Fibroblast of gingiva (primary cell): ENCODE results near the gene KRTAP1-3.
"Not testable (repeated sequence)": the region's sequence is repeated elsewhere in the genome, so short reads cannot be mapped to it uniquely, and the experiment has no call there.

Experiments
- DNase-seq: peaks from one replicate; pipeline ENCODE4 v3.0.0-alpha.2; 2011; ENCODE audit warnings: low read depth

Gene KRTAP1-3

DNA sequence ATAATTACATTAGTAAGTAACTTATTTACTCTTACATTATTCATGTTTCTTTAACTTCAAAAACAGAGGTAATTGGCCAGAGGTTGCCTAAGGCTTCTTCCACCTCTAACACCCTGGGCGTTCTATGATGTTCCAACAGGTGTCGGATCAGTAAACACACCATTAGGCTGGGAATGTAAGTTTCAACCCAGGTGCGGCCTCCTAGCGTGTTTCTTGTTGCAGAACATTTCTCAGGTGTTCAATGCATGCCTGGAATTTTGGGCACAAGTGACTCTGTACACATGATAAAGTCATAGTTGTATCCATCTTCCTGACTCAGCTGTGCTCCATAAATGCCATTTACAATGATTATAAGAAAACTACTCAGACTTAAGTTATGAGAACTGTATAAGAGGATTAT, 19.4 kb upstream of the KRTAP1-3 start:
- DNase-seq, result no peak

GRCh38 chr17:41052566-41052965, 17.9 kb upstream of the KRTAP1-3 start:
- no peak for DNase-seq

DNA sequence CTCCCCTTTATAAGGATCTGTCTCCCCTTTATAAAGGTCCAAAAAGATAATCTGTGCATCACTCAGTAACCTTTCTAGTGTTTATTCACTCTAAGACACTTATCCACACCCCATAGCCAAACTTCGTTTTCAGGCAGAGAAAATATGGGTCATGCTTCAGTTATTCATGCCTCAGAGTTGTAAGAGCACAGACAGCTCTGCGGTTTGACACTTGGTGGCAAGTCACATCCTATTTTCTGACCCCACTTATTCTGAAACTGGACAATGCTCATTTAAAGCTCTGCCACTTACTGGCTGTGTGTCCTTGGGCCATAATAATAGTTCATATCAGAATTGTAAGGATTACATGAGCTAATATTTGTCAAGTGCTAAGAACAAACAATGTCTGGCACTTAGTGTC, 14.4 kb upstream of the KRTAP1-3 start:
- DNase-seq, result peak; percentile 31

DNA sequence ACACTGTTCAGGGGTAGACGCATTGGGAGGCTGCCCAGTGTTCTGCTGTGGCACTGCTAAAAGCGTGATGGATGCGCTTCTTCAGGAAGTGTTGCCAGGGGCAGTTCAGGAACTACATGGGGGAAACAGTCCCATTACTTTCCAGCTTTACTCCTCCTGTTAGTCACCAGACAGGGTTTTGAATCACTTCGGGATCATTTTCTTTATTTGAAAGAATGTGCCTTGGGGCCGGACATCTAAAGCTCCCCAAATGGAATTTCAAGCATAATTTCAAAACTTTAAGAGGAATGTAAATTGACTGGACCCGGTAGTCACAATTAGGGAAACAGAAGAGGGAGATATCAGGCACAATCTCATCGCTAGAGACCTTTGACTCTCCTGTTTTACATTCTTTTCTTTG, 13.8 kb upstream of the KRTAP1-3 start:
- DNase-seq, result peak; percentile 41

GRCh38 chr17:41046735-41047465, 12.2 kb upstream of the KRTAP1-3 start, which contains the start of gene KRTAP2-1:
TSS of gene KRTAP2-1 (minus strand) at chr17:41047316. CDS start at chr17:41047267, 49 bp downstream.
- DNase-seq, result not testable (repeated sequence)

DNA sequence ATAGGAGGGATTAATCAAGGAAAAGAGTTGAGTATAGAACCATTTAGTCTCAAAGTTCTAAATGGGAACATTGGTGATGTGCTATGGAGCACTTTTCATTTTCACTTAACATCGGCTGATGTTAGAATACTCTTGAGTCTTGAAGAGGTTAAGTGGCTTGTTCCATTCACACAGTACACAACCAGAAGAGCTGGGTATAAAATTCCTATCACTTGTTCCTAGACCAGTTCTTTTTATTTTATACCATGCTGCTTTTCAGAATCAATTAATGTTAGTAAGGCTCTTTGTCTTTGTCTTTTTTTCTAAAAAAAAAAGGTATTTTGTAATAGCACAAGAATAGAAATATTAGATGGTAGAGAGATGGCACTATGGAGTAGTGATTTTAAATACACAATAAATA, 8.3 kb upstream of the KRTAP1-3 start:
- no peak for DNase-seq

- peak; percentile 10 for DNase-seq
Measured at GRCh38 chr17:41040783-41041571, 6.3 kb upstream of the KRTAP1-3 start, which contains the start of gene KRTAP1-1. TSS of gene KRTAP1-1 (minus strand) at chr17:41041450. CDS start at chr17:41041397, 53 bp downstream.

DNA sequence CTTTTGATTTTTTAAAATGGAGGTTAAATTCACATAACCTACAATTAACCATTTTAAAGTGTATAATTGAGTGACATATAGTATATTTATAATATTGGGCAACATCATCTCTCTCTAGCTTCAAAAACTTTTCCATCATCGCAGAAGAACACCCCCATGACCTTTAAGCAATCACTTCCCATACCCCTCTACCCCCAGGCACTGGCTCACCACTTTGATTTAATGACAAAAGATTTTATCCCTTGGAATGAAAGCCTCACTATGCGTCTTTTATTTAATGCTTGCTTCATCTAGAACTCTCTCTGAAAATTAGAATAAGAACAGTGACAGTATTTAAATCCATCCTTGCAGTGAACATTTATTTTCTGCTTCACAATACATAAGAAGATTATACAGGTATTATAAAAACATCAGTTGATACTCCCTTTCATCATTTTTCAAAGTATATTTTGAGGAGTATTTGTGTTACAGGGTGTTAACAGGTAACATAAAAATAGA, 3.2 kb upstream of the KRTAP1-3 start:
- no peak for DNase-seq

- DNase-seq, result no peak
Measured at GRCh38 chr17:41029633-41030245, 4.9 kb downstream of the KRTAP1-3 start, which contains the start of gene KRTAP1-4. TSS of gene KRTAP1-4 (minus strand) at chr17:41030195. CDS start at chr17:41030078, 117 bp downstream.

DNA sequence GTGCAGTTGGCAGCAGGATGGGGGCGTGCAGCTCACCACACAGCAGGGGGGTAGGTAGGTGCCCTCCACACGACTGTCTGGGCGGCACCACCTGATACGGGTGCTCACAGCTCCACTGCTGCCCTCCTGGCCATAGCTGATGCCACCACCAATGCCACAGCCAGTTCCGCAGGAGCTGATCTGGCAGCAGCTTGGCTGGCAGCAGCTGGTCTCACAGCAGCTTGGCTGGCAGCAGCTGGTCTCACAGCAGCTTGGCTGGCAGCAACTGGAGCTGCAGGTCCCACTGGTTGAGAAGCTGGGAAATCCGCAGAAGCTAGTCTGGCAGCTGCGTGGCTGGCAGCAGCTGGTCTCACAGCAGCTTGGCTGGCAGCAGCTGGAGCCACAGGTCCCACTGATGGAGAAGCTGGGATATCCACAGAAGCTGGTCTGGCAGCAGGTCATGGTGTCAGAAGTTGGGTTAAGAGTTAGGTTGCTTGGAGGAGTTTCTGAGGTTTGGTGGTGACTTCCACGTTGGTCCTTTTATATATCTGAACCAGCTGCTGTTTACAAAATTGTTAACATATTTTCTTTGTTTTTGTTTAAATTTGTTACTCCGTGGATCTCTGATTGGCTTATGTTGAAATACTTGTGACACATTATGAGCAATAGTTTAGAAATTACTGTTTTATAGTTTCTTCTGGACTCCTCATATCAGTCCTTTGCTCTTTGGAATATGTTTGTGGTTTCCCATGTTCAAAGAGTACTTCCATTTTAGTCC, 7.8 kb downstream of the KRTAP1-3 start, which contains the start of gene KRTAP1-5:
KRTAP1-5 (minus strand) TSS at position 494 of the 757 bp plus-strand sequence; CDS start at position 441, 53 bp downstream.
- DNase-seq, result peak; percentile 94

- DNase-seq, result no peak
Measured at GRCh38 chr17:41024697-41025096, 10.0 kb downstream of the KRTAP1-3 start.

DNA sequence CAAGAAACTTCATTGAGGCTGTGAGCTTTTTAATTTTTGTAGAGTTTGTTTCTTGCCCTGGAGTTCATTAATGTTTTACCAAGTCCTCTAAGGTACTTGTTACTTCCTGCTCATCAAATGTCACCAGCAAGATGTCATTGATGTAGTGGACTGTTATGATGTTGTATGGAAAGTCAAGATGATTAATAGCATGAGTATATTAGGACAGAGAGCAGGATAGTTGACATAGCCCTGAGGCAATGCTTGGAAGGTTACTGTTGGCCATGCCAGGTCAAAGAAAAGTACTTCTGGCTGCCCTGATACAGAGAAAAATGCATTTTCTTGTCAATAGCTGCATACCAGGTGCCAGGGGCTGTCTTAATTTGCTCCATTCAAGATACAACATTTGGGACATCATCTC, 14.3 kb downstream of the KRTAP1-3 start:
- DNase-seq, result no peak

GRCh38 chr17:41019415-41019814, 15.3 kb downstream of the KRTAP1-3 start:
- no peak for DNase-seq

DNA sequence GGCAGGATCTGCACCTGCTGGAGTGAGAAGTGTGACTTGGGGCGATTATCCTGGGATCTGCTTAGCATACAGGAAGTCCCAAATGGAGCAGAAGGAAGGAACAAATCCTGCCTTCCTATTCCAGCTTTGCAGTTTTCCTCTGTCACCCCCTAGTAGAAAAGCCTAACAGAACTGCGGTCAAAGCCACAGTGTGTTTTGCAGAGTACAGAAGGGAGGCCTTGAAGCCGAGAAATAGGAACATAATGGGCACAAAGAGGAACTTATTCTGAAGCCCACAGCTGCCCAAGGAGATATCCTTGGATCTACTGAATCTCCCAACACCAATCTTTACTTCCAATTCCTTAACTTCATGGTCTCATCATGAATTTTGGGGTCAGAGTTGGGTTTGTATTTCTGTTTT, 16.1 kb downstream of the KRTAP1-3 start:
- DNase-seq, result no peak

DNA sequence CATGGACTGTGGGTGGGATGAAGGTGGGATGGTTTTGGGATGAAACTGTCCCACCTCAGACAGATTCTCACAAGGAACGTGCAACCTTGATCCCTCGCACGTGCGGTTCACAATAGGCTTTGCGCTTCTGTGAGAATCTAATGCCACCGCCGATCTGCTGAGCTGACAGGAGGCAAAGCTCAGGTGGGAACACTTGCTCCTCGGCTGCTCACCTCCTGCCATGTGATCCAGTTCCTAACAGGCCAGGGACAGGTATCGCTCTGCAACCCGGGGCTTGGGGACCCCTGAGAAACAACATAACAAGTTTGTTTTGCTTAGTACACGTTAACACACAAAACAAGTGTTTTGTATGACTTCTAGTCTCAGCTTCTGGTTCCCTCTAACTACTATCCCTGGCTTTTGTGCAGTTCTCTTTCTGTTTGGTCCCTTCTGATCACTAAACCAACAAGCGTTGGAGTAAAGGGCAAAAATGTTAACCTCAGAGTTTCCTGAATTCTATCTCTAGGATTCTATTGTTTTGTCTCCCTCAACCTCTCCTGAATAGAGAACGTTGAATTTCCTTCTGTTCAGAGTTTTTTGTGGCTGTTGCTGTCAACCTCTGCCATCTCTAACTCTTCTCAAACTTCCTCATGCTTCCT, 18.0 kb downstream of the KRTAP1-3 start:
- DNase-seq, result no peak

GRCh38 chr17:41015454-41015853, 19.2 kb downstream of the KRTAP1-3 start:
- no peak for DNase-seq

- DNase-seq, result peak; percentile 72
Measured at GRCh38 chr17:41013606-41014005, 21.1 kb downstream of the KRTAP1-3 start.

GRCh38 chr17:41013181-41013580, 21.5 kb downstream of the KRTAP1-3 start:
- DNase-seq, result no peak

DNA sequence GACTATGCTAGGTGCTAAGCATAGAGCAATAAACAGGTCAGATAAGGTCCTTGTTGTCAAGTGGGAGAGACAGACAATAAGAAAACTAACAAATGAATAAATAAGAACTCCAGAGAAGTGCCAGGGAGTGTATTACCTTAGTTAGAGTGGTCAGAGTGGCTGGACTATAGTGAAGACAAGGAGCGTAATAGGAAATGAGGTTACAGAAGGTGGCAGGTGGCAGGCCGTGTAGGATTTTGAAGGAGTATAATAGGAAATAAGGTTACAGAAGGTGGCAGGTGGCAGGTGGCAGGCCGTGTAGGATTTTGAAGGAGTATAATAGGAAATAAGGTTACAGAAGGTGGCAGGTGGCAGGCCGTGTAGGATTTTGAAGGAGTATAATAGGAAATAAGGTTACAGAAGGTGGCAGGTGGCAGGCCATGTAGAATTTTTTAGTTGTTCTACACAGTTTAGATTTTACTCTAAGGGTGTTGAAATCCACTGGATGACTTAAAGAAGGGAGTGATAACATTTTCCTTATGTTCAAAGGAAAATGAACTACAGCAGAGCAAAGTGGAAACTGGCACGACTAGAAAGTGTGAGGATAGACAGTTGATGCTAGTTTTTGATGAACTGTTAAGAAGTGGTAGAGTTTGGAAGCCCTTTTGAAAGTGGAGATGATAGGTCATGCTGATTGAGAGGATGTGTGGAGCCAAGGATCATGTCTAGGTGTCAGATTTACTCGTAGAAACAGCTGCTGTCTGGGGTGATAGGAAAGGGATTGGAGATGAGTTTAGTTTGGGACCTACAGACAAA, 22.2 kb downstream of the KRTAP1-3 start:
- no peak for DNase-seq

- DNase-seq, result peak; percentile 33
Measured at GRCh38 chr17:41010441-41010840, 24.2 kb downstream of the KRTAP1-3 start.
